ENCODE measurements around the gene TMBIM1. TPM values are rescaled to one million over a fixed set of nuclear protein-coding genes. Genes with fewer than 3 reads are reported as not detected.
"Not testable (repeated sequence)": the region's sequence is repeated elsewhere in the genome, so short reads cannot be mapped to it uniquely, and the experiment has no call there.

TMBIM1 gene
- polyA plus RNA-seq, 10 donors: 71.2 to 109 (median 96.1) TPM

- no peak for DNase-seq
Measured at GRCh38 chr2:218273908-218274249, 18.4 kb downstream of the TMBIM1 start.

- DNase-seq: not testable (repeated sequence)
Measured at GRCh38 chr2:218273214-218273907, 18.9 kb downstream of the TMBIM1 start.

- DNase-seq: peak; percentile 78 to 87 (median 82)
Measured at GRCh38 chr2:218272531-218273212, 19.6 kb downstream of the TMBIM1 start.

DNA sequence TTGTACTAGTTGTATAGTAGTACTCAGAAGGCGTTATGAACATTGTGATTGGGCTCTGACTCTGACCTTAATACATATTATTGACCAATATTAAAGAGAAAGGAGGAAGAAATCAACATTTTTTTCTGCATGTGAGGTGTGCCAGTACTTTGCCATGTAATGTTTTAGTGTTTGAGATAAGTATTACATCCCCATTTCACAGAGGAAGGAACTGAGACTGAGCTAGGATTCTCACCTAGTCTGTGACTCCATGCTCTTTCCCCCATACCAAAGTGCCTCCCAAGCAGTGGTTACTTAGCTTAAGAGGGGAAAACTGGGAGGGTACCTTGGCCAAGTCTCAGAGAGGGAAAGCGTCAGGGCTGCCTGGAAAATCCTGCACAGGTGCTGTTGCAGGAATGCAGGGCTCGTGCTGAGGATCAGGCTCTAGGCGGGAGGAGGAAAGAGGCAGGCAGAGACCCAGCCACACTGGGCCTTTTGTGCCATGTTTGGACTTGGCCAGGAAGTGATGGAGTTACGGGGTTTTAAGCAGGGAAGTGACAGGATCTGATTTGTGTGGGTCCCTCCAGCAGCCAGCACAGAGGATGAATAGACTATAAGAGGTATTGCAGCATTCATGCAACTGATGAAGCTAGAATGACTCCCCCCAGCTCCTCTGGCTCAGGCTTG lies 20.3 kb downstream of the TMBIM1 start:
- DNase-seq: no peak

DNA sequence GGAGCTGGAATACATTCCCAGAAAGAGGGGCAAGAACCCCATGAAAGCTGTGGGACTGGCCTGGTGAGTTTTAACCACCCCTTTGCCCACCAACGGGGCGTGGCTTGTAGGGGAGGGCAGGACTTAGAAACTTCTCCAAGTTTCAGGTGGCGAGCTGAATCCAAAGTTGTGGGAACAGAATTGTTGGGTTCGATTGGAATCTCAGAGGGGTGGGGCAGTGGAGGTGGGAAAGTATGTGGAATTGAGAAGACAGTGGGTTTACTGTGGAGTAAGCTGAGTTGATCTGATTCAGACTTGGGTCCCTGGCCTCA lies 20.9 kb downstream of the TMBIM1 start:
- no peak for DNase-seq

- DNase-seq: no peak
Measured at GRCh38 chr2:218270721-218271486, 21.4 kb downstream of the TMBIM1 start.

GRCh38 chr2:218269900-218270720 lies 22.2 kb downstream of the TMBIM1 start, which contains the start of the genes AAMP and PNKD:
Gene AAMP (minus strand): TSS chr2:218270137. CDS start chr2:218270086, 51 bp downstream.
Gene PNKD (plus strand): TSS chr2:218270519. CDS start chr2:218270536, 17 bp downstream.
- DNase-seq: peak; percentile 100

DNA sequence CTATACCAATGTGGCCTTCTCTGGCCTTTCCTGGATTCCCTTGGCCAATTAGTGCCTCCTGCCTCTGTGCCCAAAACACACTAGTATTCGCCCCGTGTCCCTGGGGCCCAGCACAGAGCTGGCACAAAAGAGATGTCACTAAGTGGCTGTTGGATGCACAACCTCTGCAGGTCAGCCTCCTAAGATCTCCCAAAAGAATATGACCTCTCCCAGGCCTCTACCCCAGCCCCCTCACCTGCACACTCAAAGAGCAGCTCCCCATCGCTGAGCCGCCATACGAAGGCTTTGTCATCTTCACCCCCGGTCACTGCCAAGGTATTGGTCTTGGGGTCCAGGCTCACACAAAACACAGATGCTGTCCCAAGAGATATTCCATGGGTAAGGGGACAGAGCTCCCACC lies 25.0 kb downstream of the TMBIM1 start:
- no peak for DNase-seq

DNA sequence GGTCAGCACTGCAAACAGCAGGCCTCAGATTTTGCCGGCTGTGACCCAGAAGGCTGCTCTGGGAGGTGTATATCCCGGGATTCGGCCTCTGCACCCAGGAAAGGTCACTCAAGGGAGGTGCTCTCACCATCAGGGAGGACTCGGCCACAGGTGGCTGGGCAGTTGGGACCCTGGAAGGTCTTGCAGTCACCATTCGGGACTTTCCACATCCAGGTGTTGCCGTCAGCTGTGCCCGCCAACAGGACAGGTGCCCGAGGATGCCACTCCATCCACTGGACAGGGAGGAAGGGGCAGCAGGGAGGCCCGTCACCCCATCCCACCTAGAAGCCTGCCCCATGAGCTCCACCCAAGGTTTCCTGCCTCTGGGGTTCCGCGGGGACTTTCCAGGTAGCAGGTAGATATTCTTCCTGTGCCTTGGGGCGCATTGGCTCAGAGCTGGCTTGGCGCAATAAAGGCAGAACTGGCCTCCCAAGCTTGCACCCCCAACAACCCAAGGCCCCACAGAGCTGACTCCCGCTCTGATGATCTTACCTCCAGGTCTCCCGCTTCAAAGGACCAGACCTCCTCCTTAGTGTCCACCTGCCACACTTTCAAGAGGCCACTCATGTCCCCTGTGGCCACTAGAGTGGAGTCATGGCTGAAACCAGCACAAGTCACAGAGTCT lies 25.9 kb downstream of the TMBIM1 start:
- DNase-seq: no peak

DNA sequence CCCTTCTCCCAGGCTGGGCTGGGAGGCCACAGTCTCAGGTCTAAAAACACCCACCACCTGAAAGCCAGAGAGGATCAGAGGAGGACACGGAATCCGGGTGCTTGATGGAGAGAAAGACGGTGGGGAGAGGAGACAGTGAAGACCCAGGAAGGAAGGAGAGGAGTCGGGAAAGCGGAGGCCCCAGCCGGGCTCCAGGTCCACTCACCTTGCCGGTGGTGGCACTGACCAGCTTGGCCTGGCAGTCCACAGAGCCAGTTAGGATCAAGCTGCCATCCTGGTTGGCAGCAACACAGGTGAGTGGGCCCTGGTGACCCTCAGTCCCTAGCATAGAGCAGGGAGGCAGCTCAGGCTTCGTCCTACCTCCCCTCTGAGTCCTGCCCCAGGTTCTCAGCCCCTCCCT lies 26.7 kb downstream of the TMBIM1 start:
- DNase-seq: no peak

- DNase-seq: no peak
Measured at GRCh38 chr2:218264773-218265561, 27.3 kb downstream of the TMBIM1 start.

- DNase-seq: no peak
Measured at GRCh38 chr2:218263817-218264641, 28.3 kb downstream of the TMBIM1 start.

- no peak for DNase-seq
Measured at GRCh38 chr2:218262631-218263586, 29.4 kb downstream of the TMBIM1 start.

DNA sequence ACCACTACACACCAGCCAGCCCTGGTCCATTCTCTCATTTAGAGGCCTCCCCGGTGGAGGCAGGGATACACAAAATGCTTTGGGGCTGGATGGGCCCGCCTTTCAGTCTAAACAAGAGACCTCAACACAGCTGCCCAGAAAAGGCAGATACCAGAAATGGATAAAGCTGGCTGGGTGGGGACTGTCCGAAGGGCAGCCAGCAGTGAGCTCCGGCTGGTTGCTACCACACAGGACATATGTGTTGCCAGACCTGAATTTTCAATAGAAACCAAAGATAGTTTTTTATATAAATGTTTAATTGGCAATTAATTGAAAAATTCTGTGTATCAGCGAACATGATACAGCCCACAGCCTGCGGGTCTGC lies 30.1 kb downstream of the TMBIM1 start:
- no peak for DNase-seq

DNA sequence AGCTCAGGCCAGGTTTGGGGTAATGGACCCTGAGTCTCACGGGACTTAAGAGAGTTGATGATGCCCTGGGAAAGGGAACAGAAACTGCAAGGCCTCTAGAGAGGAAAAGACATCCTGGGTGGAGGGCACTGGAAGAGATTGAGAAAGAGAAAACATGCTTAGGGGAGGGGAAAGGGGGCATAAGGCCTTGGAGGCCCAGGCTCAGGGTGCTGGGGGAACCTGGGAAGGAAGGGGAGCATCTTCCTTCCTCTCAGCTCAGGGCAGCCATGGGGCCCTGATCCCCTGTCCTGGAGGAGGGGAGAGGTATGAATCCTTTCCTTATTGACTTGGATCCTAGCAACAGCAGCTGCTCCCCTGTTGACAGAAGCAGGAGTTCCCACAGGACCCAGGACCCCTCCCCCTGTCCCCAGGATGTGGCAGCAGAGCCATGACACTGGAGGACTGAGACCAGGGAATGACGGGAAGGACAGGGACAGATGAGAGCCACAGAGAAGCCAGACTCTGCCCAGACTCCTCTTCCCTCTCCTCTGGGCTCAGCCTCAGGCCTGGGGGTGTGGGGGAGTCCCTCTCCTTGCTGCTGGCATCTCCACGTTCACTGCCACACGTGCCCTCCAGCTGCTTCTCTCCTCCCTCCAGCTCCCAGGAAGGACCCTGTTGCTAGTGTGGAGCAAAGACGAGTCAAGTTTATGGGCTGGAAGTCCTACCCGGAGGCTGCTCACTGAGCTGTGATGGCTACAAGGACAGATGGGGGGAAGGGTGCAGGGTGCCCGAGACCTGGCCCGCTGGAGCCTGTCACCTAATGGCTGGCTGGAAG lies 30.7 kb downstream of the TMBIM1 start:
- peak in 1 of 3 donors; percentile 48 for DNase-seq

DNA sequence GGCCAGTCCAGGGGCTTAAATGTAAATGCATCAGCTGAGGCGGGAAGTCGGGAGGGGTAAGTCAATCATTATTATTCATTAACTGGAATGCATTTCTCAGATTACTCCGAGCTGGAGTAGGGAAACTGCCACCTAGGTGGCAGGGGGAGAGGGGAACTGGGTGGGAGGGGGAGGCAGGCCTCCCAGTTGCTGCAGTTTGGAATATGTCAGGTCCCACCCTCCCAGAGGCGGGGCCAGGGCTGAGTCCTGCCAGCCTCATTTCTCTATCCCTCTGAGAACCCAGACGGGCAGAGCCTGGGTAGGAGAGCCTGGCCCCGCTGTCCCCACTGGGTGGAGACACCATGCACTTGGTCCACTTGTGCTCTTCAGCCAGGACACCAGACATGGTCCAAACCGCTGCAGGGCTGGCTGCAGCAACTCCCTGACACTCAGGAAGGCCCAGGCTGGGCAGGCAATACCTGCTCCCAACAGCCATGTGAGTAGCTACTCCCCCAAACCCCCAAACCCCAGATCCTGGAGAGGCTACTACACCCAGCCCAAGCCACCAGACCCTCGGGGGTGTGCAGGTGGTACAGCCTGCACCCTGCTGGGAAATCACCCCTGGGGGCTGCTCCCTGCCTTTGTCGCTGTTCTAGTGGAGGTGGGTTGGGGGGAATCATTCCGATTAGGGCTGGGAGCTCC lies 31.4 kb downstream of the TMBIM1 start, which contains the start of gene GPBAR1:
Gene GPBAR1 (plus strand): TSS at position 274 of the 681 bp plus-strand sequence. CDS start 1,710 bp downstream, outside the sequence.
- peak in 1 of 3 donors; percentile 33 for DNase-seq
